H9 (cell line): ENCODE results near the gene KRT39. TPM values are rescaled to one million over a fixed set of nuclear protein-coding genes. Genes with fewer than 3 reads are reported as not detected.

Source experiments
- DNase-seq: peaks from one replicate; pipeline ENCODE4 v3.0.0-alpha.2; 2017
- H2AFZ ChIP-seq: one replicate; pipeline ENCODE4 v1.6.1; 2013; ENCODE audit warnings: mild to moderate bottlenecking, low read length, control low read depth, moderate library complexity
- H2AK5ac ChIP-seq: 2 replicates; pipeline ENCODE4 v1.6.1; 2013; ENCODE audit warnings: low read length, control low read depth, mixed read lengths; ENCODE audit not compliant: insufficient read length
- H2BK120ac ChIP-seq: one replicate; pipeline ENCODE4 v1.6.1; 2013; ENCODE audit warnings: low read depth, mild to moderate bottlenecking, low read length, control low read depth, inconsistent platforms; ENCODE audit not compliant: poor library complexity, severe bottlenecking
- H2BK12ac ChIP-seq: 2 replicates; pipeline ENCODE4 v1.6.1; 2013; ENCODE audit warnings: low read length, control low read depth, mixed read lengths, low read depth; ENCODE audit not compliant: insufficient read length
- H2BK15ac ChIP-seq: 2 replicates; pipeline ENCODE4 v1.6.1; 2013; ENCODE audit warnings: low read depth, low read length, control low read depth
- H2BK20ac ChIP-seq: one replicate; pipeline ENCODE4 v1.6.1; 2013; ENCODE audit warnings: low read depth, mild to moderate bottlenecking, low read length, control low read depth, inconsistent platforms; ENCODE audit not compliant: poor library complexity, severe bottlenecking
- H2BK5ac ChIP-seq: 2 replicates; pipeline ENCODE4 v1.6.1; 2013; ENCODE audit warnings: low read length, control low read depth, mixed read lengths; ENCODE audit not compliant: insufficient read length
- H3K14ac ChIP-seq: 2 replicates; pipeline ENCODE4 v1.6.1; 2013; ENCODE audit warnings: low read length, control low read depth; ENCODE audit not compliant: insufficient read depth
- H3K18ac ChIP-seq: 2 replicates; pipeline ENCODE4 v1.6.1; 2013; ENCODE audit warnings: low read depth, mild to moderate bottlenecking, mixed read lengths, low read length, control low read depth; ENCODE audit not compliant: insufficient read length
- H3K23ac ChIP-seq: 2 replicates; pipeline ENCODE4 v1.6.1; 2013; ENCODE audit warnings: low read length, control low read depth, mixed read lengths, low read depth; ENCODE audit not compliant: insufficient read length
- H3K23me2 ChIP-seq: 2 replicates; pipeline ENCODE4 v1.6.1; 2013; ENCODE audit warnings: low read depth, mild to moderate bottlenecking, mixed read lengths, low read length, control low read depth; ENCODE audit not compliant: insufficient read length, poor library complexity, severe bottlenecking
- H3K27ac ChIP-seq: 2 replicates; pipeline ENCODE4 v1.5.1; 2013; ENCODE audit warnings: low read length, control low read depth, mixed read lengths, low read depth; ENCODE audit not compliant: insufficient read length
- H3K27me3 ChIP-seq: 2 replicates; pipeline ENCODE4 v1.6.1; 2013; ENCODE audit warnings: low read length, control low read depth, inconsistent platforms; ENCODE audit not compliant: insufficient read depth
- H3K4ac ChIP-seq: 2 replicates; pipeline ENCODE4 v1.6.1; 2013; ENCODE audit warnings: low read depth, mild to moderate bottlenecking, control low read depth, inconsistent platforms, low read length, moderate library complexity
- H3K4me1 ChIP-seq: 2 replicates; pipeline ENCODE4 v1.6.1; 2013; ENCODE audit warnings: low read length, control low read depth, inconsistent platforms; ENCODE audit not compliant: insufficient read depth
- H3K4me2 ChIP-seq: 2 replicates; pipeline ENCODE4 v1.6.1; 2013; ENCODE audit warnings: low read length, control low read depth, mixed read lengths; ENCODE audit not compliant: insufficient read length, insufficient read depth
- H3K56ac ChIP-seq: 2 replicates; pipeline ENCODE4 v1.6.1; 2013; ENCODE audit warnings: low read depth, mild to moderate bottlenecking, mixed read lengths, low read length, control low read depth; ENCODE audit not compliant: insufficient read length
- H3K79me1 ChIP-seq: 2 replicates; pipeline ENCODE4 v1.6.1; 2013; ENCODE audit warnings: low read depth, mild to moderate bottlenecking, moderate library complexity, low read length, control low read depth, inconsistent platforms; ENCODE audit not compliant: insufficient read depth, poor library complexity, severe bottlenecking
- H3K79me2 ChIP-seq: 2 replicates; pipeline ENCODE4 v1.6.1; 2013; ENCODE audit warnings: low read length, control low read depth, inconsistent platforms; ENCODE audit not compliant: insufficient read depth
- H3K9ac ChIP-seq: 2 replicates; pipeline ENCODE4 v1.6.1; 2013; ENCODE audit warnings: low read length, control low read depth, mixed read lengths; ENCODE audit not compliant: insufficient read length; ENCODE audit errors: extremely low read depth
- H3K9me3 ChIP-seq: one replicate; pipeline ENCODE4 v1.6.1; 2013; ENCODE audit warnings: low read depth, low read length, inconsistent platforms; ENCODE audit not compliant: control insufficient read depth
- H3T11ph ChIP-seq: one replicate; pipeline ENCODE4 v1.6.1; 2013; ENCODE audit warnings: mild to moderate bottlenecking, low read length, control low read depth, inconsistent platforms
- H4K20me1 ChIP-seq: one replicate; pipeline ENCODE4 v1.6.1; 2013; ENCODE audit not compliant: control insufficient read depth, insufficient read length, insufficient read depth
- H4K5ac ChIP-seq: 2 replicates; pipeline ENCODE4 v1.6.1; 2013; ENCODE audit warnings: low read depth, mild to moderate bottlenecking, mixed read lengths, low read length, control low read depth; ENCODE audit not compliant: insufficient read length
- H4K8ac ChIP-seq: replicated peaks from 2 replicates; pipeline ENCODE4 v1.6.1; 2013; ENCODE audit warnings: low read length, control low read depth, mixed read lengths, low read depth; ENCODE audit not compliant: insufficient read length
- H4K91ac ChIP-seq: 2 replicates; pipeline ENCODE4 v1.6.1; 2013; ENCODE audit warnings: low read depth, mild to moderate bottlenecking, moderate library complexity, mixed read lengths, low read length, control low read depth; ENCODE audit not compliant: insufficient read length
- H3K27ac Mint-ChIP-seq, 3 experiments: 2 replicates in 2 of 3; 3 replicates in 1 of 3; pipeline ENCODE4 v1.8.0; 2020 to 2021; ENCODE audit warnings: mixed read lengths in 3 of 3, mild to moderate bottlenecking in 1 of 3, moderate library complexity in 1 of 3
- H3K27me3 Mint-ChIP-seq: 2 replicates; pipeline ENCODE4 v1.8.0; 2021; ENCODE audit warnings: low read depth, mild to moderate bottlenecking, moderate library complexity, mixed read lengths
- H3K36me3 Mint-ChIP-seq, 3 experiments: 2 replicates in 2 of 3; 3 replicates in 1 of 3; pipeline ENCODE4 v1.8.0; 2020 to 2021; ENCODE audit warnings: low read depth in 3 of 3, mixed read lengths in 3 of 3; ENCODE audit not compliant: insufficient read depth in 1 of 3
- H3K4me1 Mint-ChIP-seq, 2 experiments: 2 replicates each; pipeline ENCODE4 v1.8.0; 2020; ENCODE audit warnings: mixed read lengths in 2 of 2
- H3K4me3 Mint-ChIP-seq, 2 experiments: 2 replicates in 1 of 2; 3 replicates in 1 of 2; pipeline ENCODE4 v1.8.0; 2020 to 2021; ENCODE audit warnings: mild to moderate bottlenecking in 2 of 2, mixed read lengths in 2 of 2, moderate library complexity in 1 of 2
- H3K9me3 Mint-ChIP-seq, 2 experiments: 2 replicates in 1 of 2; 3 replicates in 1 of 2; pipeline ENCODE4 v1.8.0; 2020; ENCODE audit warnings: mild to moderate bottlenecking in 2 of 2, mixed read lengths in 2 of 2, moderate library complexity in 1 of 2
- WGBS: extraction: QIAGEN DNeasy Blood & Tissue Kit; methylation state at CpG from one replicate; pipeline ENCODE4 v1.1.7; 2013; ENCODE audit warnings: missing lambda C conversion rate, low lambda C conversion rate, mixed read lengths; ENCODE audit not compliant: insufficient read length; ENCODE audit errors: extremely low coverage; 5-methylcytosine and 5-hydroxymethylcytosine counted together
- total RNA-seq: library from RNA; stranded (reverse); gene quantifications from 2 replicates; pipeline ENCODE4 v1.2.1, GENCODE V29; 2021
- TF ChIP-seq, protein P1 (sequence below): fragments of 200-600 bp; sonication (generic); conservative IDR thresholded peaks from 3 replicates; pipeline ENCODE4 v1.8.0; 2021; ENCODE audit warnings: antibody characterized with exemption, mild to moderate bottlenecking

The KRT39 gene
- total RNA-seq, 1 experiment from 2014 or later, result not detected

DNA sequence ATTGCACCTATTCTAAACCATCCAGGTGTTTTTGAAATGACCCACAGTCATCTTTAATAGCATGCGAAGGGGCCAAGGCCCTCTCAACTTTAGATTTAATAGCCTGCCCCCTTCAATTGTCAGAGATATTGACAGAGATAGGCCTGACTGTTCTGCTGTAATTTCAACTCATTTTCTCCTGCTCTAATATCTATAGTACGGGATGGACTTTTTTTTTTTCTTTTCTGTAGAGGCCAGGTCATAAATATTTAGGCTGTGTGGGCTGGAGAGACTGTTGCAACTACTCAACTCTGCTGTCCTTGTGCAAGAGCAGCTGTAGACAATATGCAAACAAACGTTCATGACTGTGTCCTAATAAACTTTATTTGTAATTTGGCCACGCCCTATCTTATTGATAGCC lies 57.0 kb downstream of the KRT39 start:
- no peak overlapping the region for H4K91ac ChIP-seq
- no peak overlapping the region for H2BK12ac ChIP-seq
- H3K4me1 ChIP-seq, result 0 out of 2 replicates have a peak, but pooled peaks cover under 1% of the 10 kb centered on the region
- no peak overlapping the region for H3K18ac ChIP-seq
- no peak overlapping the region for H3K9ac ChIP-seq
- H4K20me1 ChIP-seq, result no peaks in the 10 kb centered on the region
- H3K23ac ChIP-seq, result no peak overlapping the region
- no peak overlapping the region for H3K27ac Mint-ChIP-seq
- no peak overlapping the region for H4K8ac ChIP-seq
- H2AK5ac ChIP-seq, result no peak overlapping the region
- no peaks in the 10 kb centered on the region for H3K79me2 ChIP-seq
- H3K9me3 ChIP-seq, result no peaks in the 10 kb centered on the region
- DNase-seq, result no peak
- no peak overlapping the region for H3T11ph ChIP-seq
- no peak overlapping the region for H3K56ac ChIP-seq
- H3K14ac ChIP-seq, result no peak overlapping the region
- TF ChIP-seq, protein P1, sequence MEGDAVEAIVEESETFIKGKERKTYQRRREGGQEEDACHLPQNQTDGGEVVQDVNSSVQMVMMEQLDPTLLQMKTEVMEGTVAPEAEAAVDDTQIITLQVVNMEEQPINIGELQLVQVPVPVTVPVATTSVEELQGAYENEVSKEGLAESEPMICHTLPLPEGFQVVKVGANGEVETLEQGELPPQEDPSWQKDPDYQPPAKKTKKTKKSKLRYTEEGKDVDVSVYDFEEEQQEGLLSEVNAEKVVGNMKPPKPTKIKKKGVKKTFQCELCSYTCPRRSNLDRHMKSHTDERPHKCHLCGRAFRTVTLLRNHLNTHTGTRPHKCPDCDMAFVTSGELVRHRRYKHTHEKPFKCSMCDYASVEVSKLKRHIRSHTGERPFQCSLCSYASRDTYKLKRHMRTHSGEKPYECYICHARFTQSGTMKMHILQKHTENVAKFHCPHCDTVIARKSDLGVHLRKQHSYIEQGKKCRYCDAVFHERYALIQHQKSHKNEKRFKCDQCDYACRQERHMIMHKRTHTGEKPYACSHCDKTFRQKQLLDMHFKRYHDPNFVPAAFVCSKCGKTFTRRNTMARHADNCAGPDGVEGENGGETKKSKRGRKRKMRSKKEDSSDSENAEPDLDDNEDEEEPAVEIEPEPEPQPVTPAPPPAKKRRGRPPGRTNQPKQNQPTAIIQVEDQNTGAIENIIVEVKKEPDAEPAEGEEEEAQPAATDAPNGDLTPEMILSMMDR, result no peak
- no peaks in the 10 kb centered on the region for H3K23me2 ChIP-seq
- H3K36me3 Mint-ChIP-seq, result no peaks in the 10 kb centered on the region
- no peak overlapping the region for H2BK20ac ChIP-seq
- no peak overlapping the region for H2BK15ac ChIP-seq
- no CpG with 5 or more reads among the region's 4 CpGs for WGBS
- H2BK120ac ChIP-seq, result no peak overlapping the region
- peaks cover 7 to 13% of the 10 kb centered on the region in 2 experiments for H3K4me1 Mint-ChIP-seq
- no peak overlapping the region for H3K27ac ChIP-seq
- H3K4me2 ChIP-seq, result no peak overlapping the region
- no peaks in the 10 kb centered on the region for H3K9me3 Mint-ChIP-seq
- H3K79me1 ChIP-seq, result no peaks in the 10 kb centered on the region
- H2BK5ac ChIP-seq, result no peak overlapping the region
- no peak overlapping the region for H2AFZ ChIP-seq
- H3K4ac ChIP-seq, result no peak overlapping the region
- H3K27me3 ChIP-seq, result no peaks in the 10 kb centered on the region
- H3K4me3 Mint-ChIP-seq, result no peak overlapping the region
- H4K5ac ChIP-seq, result no peak overlapping the region
- peaks cover 2% of the 10 kb centered on the region for H3K27me3 Mint-ChIP-seq
